ENCODE results near the gene PCDHGA5.

GRCh38 chr5:141326088-141326854 lies 37.7 kb upstream of the PCDHGA5 start:
- no peak for TF ChIP-seq GATA2 (IDR thresholded peaks at IDR 0.05; ENCODE audit: low read depth, low read length)
- no peak for TF ChIP-seq GATA3 (IDR thresholded peaks at IDR 0.05; ENCODE audit: low read depth, low read length)

Measured in SH-SY5Y (cell line).